ENCODE results near the gene CFAP57.

- TF ChIP-seq POLR2A (IDR thresholded peaks at IDR 0.05; ENCODE audit: low read length): no peak
- TF ChIP-seq GATA1 (IDR thresholded peaks at IDR 0.05; ENCODE audit: low read depth, low read length): no peak
Observed at GRCh38 chr1:43286115-43286514, 114.0 kb downstream of the CFAP57 start.
